Muscle layer of duodenum (tissue), 2 donors: ENCODE data around the gene IRF7.

Experiments used
- H3K27ac ChIP-seq: one replicate; pipeline ENCODE4 v1.7.0; 2013; ENCODE audit warnings: mild to moderate bottlenecking, low read length
- H3K27me3 ChIP-seq: one replicate; pipeline ENCODE4 v1.7.0; 2013; ENCODE audit warnings: low read depth, mild to moderate bottlenecking, control low read depth, low read length
- H3K36me3 ChIP-seq, 2 donors: one replicate each; pipeline ENCODE4 v1.7.0; 2013; ENCODE audit warnings: low read length in 2 of 2, control low read depth in 1 of 2, mild to moderate bottlenecking in 1 of 2; ENCODE audit not compliant: insufficient read depth in 2 of 2, control insufficient read depth in 1 of 2
- H3K4me1 ChIP-seq, 2 donors: one replicate each; pipeline ENCODE4 v1.7.0; 2013; ENCODE audit warnings: low read length in 2 of 2, mild to moderate bottlenecking in 2 of 2, control low read depth in 1 of 2, moderate library complexity in 1 of 2; ENCODE audit not compliant: insufficient read depth in 2 of 2, control insufficient read depth in 1 of 2
- H3K4me3 ChIP-seq, 2 donors: one replicate each; pipeline ENCODE4 v1.7.0; 2013; ENCODE audit warnings: low read length in 2 of 2, low read depth in 1 of 2, mild to moderate bottlenecking in 1 of 2
- H3K9me3 ChIP-seq, 2 donors: one replicate each; pipeline ENCODE4 v1.7.0; 2013; ENCODE audit warnings: low read length in 2 of 2, control low read depth in 1 of 2, mild to moderate bottlenecking in 1 of 2; ENCODE audit not compliant: control insufficient read depth in 1 of 2
- donor health status: healthy.

Gene IRF7

GRCh38 chr11:639332-639955, 23.7 kb upstream of the IRF7 start:
- no peak overlapping the region for H3K27ac ChIP-seq
- H3K9me3 ChIP-seq = no peaks in the 10 kb centered on the region
- no peak overlapping the region for H3K4me3 ChIP-seq
- H3K4me1 ChIP-seq = peaks cover 3 to 28% of the 10 kb centered on the region in 2 donors
- peaks cover 12% of the 10 kb centered on the region for H3K27me3 ChIP-seq
- peaks cover 0 to 20% of the 10 kb centered on the region in 2 donors for H3K36me3 ChIP-seq

GRCh38 chr11:638631-639331, 23.0 kb upstream of the IRF7 start:
- Histone ChIP-seq H3K4me3 (no peak overlapping the region), H3K27me3 (peaks cover 12% of the 10 kb centered on the region), H3K27ac (no peak overlapping the region), H3K36me3 (peaks cover 0 to 14% of the 10 kb centered on the region in 2 donors), H3K9me3 (no peaks in the 10 kb centered on the region), H3K4me1 (peaks cover 3 to 28% of the 10 kb centered on the region in 2 donors)

GRCh38 chr11:637593-638521, 22.1 kb upstream of the IRF7 start:
- Histone ChIP-seq H3K27me3 (peaks cover 12% of the 10 kb centered on the region), H3K4me3 (no peak overlapping the region)

GRCh38 chr11:637333-637592, 21.5 kb upstream of the IRF7 start:
- Histone ChIP-seq H3K4me3 (peak overlapping the region in 1 of 2 donors; percentile 42), H3K27me3 (peaks cover 12% of the 10 kb centered on the region), H3K4me1 (peaks cover 3 to 28% of the 10 kb centered on the region in 2 donors), H3K36me3 (peaks cover 0 to 8% of the 10 kb centered on the region in 2 donors), H3K9me3 (no peaks in the 10 kb centered on the region), H3K27ac (no peak overlapping the region)

More at GRCh38 chr11:637593-638521, 22.1 kb upstream of the IRF7 start:
- H3K27ac ChIP-seq = no peak overlapping the region
- H3K36me3 ChIP-seq = peaks cover 0 to 8% of the 10 kb centered on the region in 2 donors
- peaks cover 3 to 28% of the 10 kb centered on the region in 2 donors for H3K4me1 ChIP-seq
- H3K9me3 ChIP-seq = no peaks in the 10 kb centered on the region

GRCh38 chr11:636511-637332, 21.0 kb upstream of the IRF7 start, which contains the start of gene DRD4:
Gene DRD4, plus strand, starts transcription at chr11:637269. Its CDS starts 36 bp downstream, at chr11:637305.
- Histone ChIP-seq H3K4me3 (peak within 1 kb of the TSS in 1 of 2 donors; percentile 42), H3K36me3 (peaks cover 0 to 3% of the 10 kb centered on the region in 2 donors), H3K27me3 (peaks cover 12% of the 10 kb centered on the region), H3K27ac (no peak within 1 kb of the TSS), H3K9me3 (no peaks in the 10 kb centered on the region), H3K4me1 (peaks cover 3 to 28% of the 10 kb centered on the region in 2 donors)

- Histone ChIP-seq H3K36me3 (no peaks in the 10 kb centered on the region), H3K4me3 (no peak overlapping the region), H3K27me3 (peaks cover 12% of the 10 kb centered on the region), H3K4me1 (peaks cover 3 to 28% of the 10 kb centered on the region in 2 donors), H3K27ac (no peak overlapping the region), H3K9me3 (no peaks in the 10 kb centered on the region)
Observed at GRCh38 chr11:635945-636510, 20.3 kb upstream of the IRF7 start.

- no peaks in the 10 kb centered on the region for H3K36me3 ChIP-seq
- H3K27me3 ChIP-seq = no peaks in the 10 kb centered on the region
- peaks cover 0 to 4% of the 10 kb centered on the region in 2 donors for H3K4me1 ChIP-seq
- no peak overlapping the region for H3K27ac ChIP-seq
- H3K9me3 ChIP-seq = no peaks in the 10 kb centered on the region
- H3K4me3 ChIP-seq = no peak overlapping the region
Observed at GRCh38 chr11:630871-631270, 15.1 kb upstream of the IRF7 start.

GRCh38 chr11:629237-629583, 13.5 kb upstream of the IRF7 start:
- H3K4me3 ChIP-seq = no peak overlapping the region
- H3K27ac ChIP-seq = no peak overlapping the region
- no peaks in the 10 kb centered on the region for H3K36me3 ChIP-seq
- H3K9me3 ChIP-seq = no peaks in the 10 kb centered on the region
- no peaks in the 10 kb centered on the region for H3K27me3 ChIP-seq
- peaks cover 0 to 4% of the 10 kb centered on the region in 2 donors for H3K4me1 ChIP-seq

GRCh38 chr11:628056-628455, 12.3 kb upstream of the IRF7 start:
- H3K4me3 ChIP-seq = no peak overlapping the region

GRCh38 chr11:627308-627576, 11.5 kb upstream of the IRF7 start:
- no peak overlapping the region for H3K27ac ChIP-seq
- H3K27me3 ChIP-seq = no peaks in the 10 kb centered on the region
- no peak overlapping the region for H3K4me3 ChIP-seq

More at GRCh38 chr11:628056-628455, 12.3 kb upstream of the IRF7 start:
- Histone ChIP-seq H3K9me3 (no peaks in the 10 kb centered on the region), H3K27ac (no peak overlapping the region), H3K36me3 (no peaks in the 10 kb centered on the region), H3K27me3 (no peaks in the 10 kb centered on the region), H3K4me1 (peaks cover 0 to 4% of the 10 kb centered on the region in 2 donors)

More at GRCh38 chr11:627308-627576, 11.5 kb upstream of the IRF7 start:
- H3K9me3 ChIP-seq = no peaks in the 10 kb centered on the region
- peaks cover 0 to 4% of the 10 kb centered on the region in 2 donors for H3K4me1 ChIP-seq
- no peaks in the 10 kb centered on the region for H3K36me3 ChIP-seq
